H9 (cell line): Measurements from ENCODE around the gene RPN1. TPM values are rescaled to one million over a fixed set of nuclear protein-coding genes. Genes with fewer than 3 reads are reported as not detected.
A peak's percentile ranks its signal among the peaks of the same experiment; 100 is the strongest.

Source experiments
- DNase-seq: peaks from one replicate; pipeline ENCODE4 v3.0.0-alpha.2; 2017
- H2AFZ ChIP-seq: one replicate; pipeline ENCODE4 v1.6.1; 2013; ENCODE audit warnings: mild to moderate bottlenecking, low read length, control low read depth, moderate library complexity
- H2AK5ac ChIP-seq: 2 replicates; pipeline ENCODE4 v1.6.1; 2013; ENCODE audit warnings: low read length, control low read depth, mixed read lengths; ENCODE audit not compliant: insufficient read length
- H2BK120ac ChIP-seq: one replicate; pipeline ENCODE4 v1.6.1; 2013; ENCODE audit warnings: low read depth, mild to moderate bottlenecking, low read length, control low read depth, inconsistent platforms; ENCODE audit not compliant: poor library complexity, severe bottlenecking
- H2BK12ac ChIP-seq: 2 replicates; pipeline ENCODE4 v1.6.1; 2013; ENCODE audit warnings: low read length, control low read depth, mixed read lengths, low read depth; ENCODE audit not compliant: insufficient read length
- H2BK15ac ChIP-seq: 2 replicates; pipeline ENCODE4 v1.6.1; 2013; ENCODE audit warnings: low read depth, low read length, control low read depth
- H2BK20ac ChIP-seq: one replicate; pipeline ENCODE4 v1.6.1; 2013; ENCODE audit warnings: low read depth, mild to moderate bottlenecking, low read length, control low read depth, inconsistent platforms; ENCODE audit not compliant: poor library complexity, severe bottlenecking
- H2BK5ac ChIP-seq: 2 replicates; pipeline ENCODE4 v1.6.1; 2013; ENCODE audit warnings: low read length, control low read depth, mixed read lengths; ENCODE audit not compliant: insufficient read length
- H3K14ac ChIP-seq: 2 replicates; pipeline ENCODE4 v1.6.1; 2013; ENCODE audit warnings: low read length, control low read depth; ENCODE audit not compliant: insufficient read depth
- H3K18ac ChIP-seq: 2 replicates; pipeline ENCODE4 v1.6.1; 2013; ENCODE audit warnings: low read depth, mild to moderate bottlenecking, mixed read lengths, low read length, control low read depth; ENCODE audit not compliant: insufficient read length
- H3K23ac ChIP-seq: 2 replicates; pipeline ENCODE4 v1.6.1; 2013; ENCODE audit warnings: low read length, control low read depth, mixed read lengths, low read depth; ENCODE audit not compliant: insufficient read length
- H3K23me2 ChIP-seq: 2 replicates; pipeline ENCODE4 v1.6.1; 2013; ENCODE audit warnings: low read depth, mild to moderate bottlenecking, mixed read lengths, low read length, control low read depth; ENCODE audit not compliant: insufficient read length, poor library complexity, severe bottlenecking
- H3K27ac ChIP-seq: 2 replicates; pipeline ENCODE4 v1.5.1; 2013; ENCODE audit warnings: low read length, control low read depth, mixed read lengths, low read depth; ENCODE audit not compliant: insufficient read length
- H3K27me3 ChIP-seq: 2 replicates; pipeline ENCODE4 v1.6.1; 2013; ENCODE audit warnings: low read length, control low read depth, inconsistent platforms; ENCODE audit not compliant: insufficient read depth
- H3K4ac ChIP-seq: 2 replicates; pipeline ENCODE4 v1.6.1; 2013; ENCODE audit warnings: low read depth, mild to moderate bottlenecking, control low read depth, inconsistent platforms, low read length, moderate library complexity
- H3K4me1 ChIP-seq: 2 replicates; pipeline ENCODE4 v1.6.1; 2013; ENCODE audit warnings: low read length, control low read depth, inconsistent platforms; ENCODE audit not compliant: insufficient read depth
- H3K4me2 ChIP-seq: 2 replicates; pipeline ENCODE4 v1.6.1; 2013; ENCODE audit warnings: low read length, control low read depth, mixed read lengths; ENCODE audit not compliant: insufficient read length, insufficient read depth
- H3K56ac ChIP-seq: 2 replicates; pipeline ENCODE4 v1.6.1; 2013; ENCODE audit warnings: low read depth, mild to moderate bottlenecking, mixed read lengths, low read length, control low read depth; ENCODE audit not compliant: insufficient read length
- H3K79me1 ChIP-seq: 2 replicates; pipeline ENCODE4 v1.6.1; 2013; ENCODE audit warnings: low read depth, mild to moderate bottlenecking, moderate library complexity, low read length, control low read depth, inconsistent platforms; ENCODE audit not compliant: insufficient read depth, poor library complexity, severe bottlenecking
- H3K79me2 ChIP-seq: 2 replicates; pipeline ENCODE4 v1.6.1; 2013; ENCODE audit warnings: low read length, control low read depth, inconsistent platforms; ENCODE audit not compliant: insufficient read depth
- H3K9ac ChIP-seq: 2 replicates; pipeline ENCODE4 v1.6.1; 2013; ENCODE audit warnings: low read length, control low read depth, mixed read lengths; ENCODE audit not compliant: insufficient read length; ENCODE audit errors: extremely low read depth
- H3K9me3 ChIP-seq: one replicate; pipeline ENCODE4 v1.6.1; 2013; ENCODE audit warnings: low read depth, low read length, inconsistent platforms; ENCODE audit not compliant: control insufficient read depth
- H3T11ph ChIP-seq: one replicate; pipeline ENCODE4 v1.6.1; 2013; ENCODE audit warnings: mild to moderate bottlenecking, low read length, control low read depth, inconsistent platforms
- H4K20me1 ChIP-seq: one replicate; pipeline ENCODE4 v1.6.1; 2013; ENCODE audit not compliant: control insufficient read depth, insufficient read length, insufficient read depth
- H4K5ac ChIP-seq: 2 replicates; pipeline ENCODE4 v1.6.1; 2013; ENCODE audit warnings: low read depth, mild to moderate bottlenecking, mixed read lengths, low read length, control low read depth; ENCODE audit not compliant: insufficient read length
- H4K8ac ChIP-seq: replicated peaks from 2 replicates; pipeline ENCODE4 v1.6.1; 2013; ENCODE audit warnings: low read length, control low read depth, mixed read lengths, low read depth; ENCODE audit not compliant: insufficient read length
- H4K91ac ChIP-seq: 2 replicates; pipeline ENCODE4 v1.6.1; 2013; ENCODE audit warnings: low read depth, mild to moderate bottlenecking, moderate library complexity, mixed read lengths, low read length, control low read depth; ENCODE audit not compliant: insufficient read length
- H3K27ac Mint-ChIP-seq, 3 experiments: 2 replicates in 2 of 3; 3 replicates in 1 of 3; pipeline ENCODE4 v1.8.0; 2020 to 2021; ENCODE audit warnings: mixed read lengths in 3 of 3, mild to moderate bottlenecking in 1 of 3, moderate library complexity in 1 of 3
- H3K27me3 Mint-ChIP-seq: 2 replicates; pipeline ENCODE4 v1.8.0; 2021; ENCODE audit warnings: low read depth, mild to moderate bottlenecking, moderate library complexity, mixed read lengths
- H3K36me3 Mint-ChIP-seq, 3 experiments: 2 replicates in 2 of 3; 3 replicates in 1 of 3; pipeline ENCODE4 v1.8.0; 2020 to 2021; ENCODE audit warnings: low read depth in 3 of 3, mixed read lengths in 3 of 3; ENCODE audit not compliant: insufficient read depth in 1 of 3
- H3K4me1 Mint-ChIP-seq, 2 experiments: 2 replicates each; pipeline ENCODE4 v1.8.0; 2020; ENCODE audit warnings: mixed read lengths in 2 of 2
- H3K4me3 Mint-ChIP-seq, 2 experiments: 2 replicates in 1 of 2; 3 replicates in 1 of 2; pipeline ENCODE4 v1.8.0; 2020 to 2021; ENCODE audit warnings: mild to moderate bottlenecking in 2 of 2, mixed read lengths in 2 of 2, moderate library complexity in 1 of 2
- H3K9me3 Mint-ChIP-seq, 2 experiments: 2 replicates in 1 of 2; 3 replicates in 1 of 2; pipeline ENCODE4 v1.8.0; 2020; ENCODE audit warnings: mild to moderate bottlenecking in 2 of 2, mixed read lengths in 2 of 2, moderate library complexity in 1 of 2
- CTCF ChIP-seq: fragments of 200-600 bp; sonication (generic); conservative IDR thresholded peaks from 3 replicates; pipeline ENCODE4 v1.8.0; 2021; ENCODE audit warnings: antibody characterized with exemption, mild to moderate bottlenecking
- WGBS: extraction: QIAGEN DNeasy Blood & Tissue Kit; methylation state at CpG from one replicate; pipeline ENCODE4 v1.1.7; 2013; ENCODE audit warnings: missing lambda C conversion rate, low lambda C conversion rate, mixed read lengths; ENCODE audit not compliant: insufficient read length; ENCODE audit errors: extremely low coverage; 5-methylcytosine and 5-hydroxymethylcytosine counted together
- total RNA-seq: library from RNA; stranded (reverse); gene quantifications from 2 replicates; pipeline ENCODE4 v1.2.1, GENCODE V29; 2021

Gene RPN1
- total RNA-seq, 1 experiment from 2014 or later = 174 TPM

DNA sequence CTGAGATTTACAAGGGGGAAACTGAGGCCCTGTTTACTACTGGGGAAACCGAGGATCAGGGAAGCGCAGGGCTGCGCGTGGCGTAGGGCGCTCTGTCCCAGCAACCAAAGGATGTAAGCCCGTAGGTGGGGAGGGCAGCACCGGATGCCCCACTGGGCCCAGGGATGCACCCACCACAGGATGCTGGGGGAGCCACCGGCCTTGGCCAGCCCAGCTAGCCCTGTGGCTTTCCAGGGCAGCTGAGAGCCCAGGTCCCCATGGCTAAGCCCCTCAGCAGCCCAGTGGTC, 33.4 kb downstream of the RPN1 start:
- no peak overlapping the region for H3T11ph ChIP-seq
- no peak overlapping the region for H2BK120ac ChIP-seq
- H4K8ac ChIP-seq = no peak overlapping the region
- no peaks in the 10 kb centered on the region for H3K79me2 ChIP-seq
- no peaks in the 10 kb centered on the region; the same call in 1 of the 2 replicates for H3K4me1 ChIP-seq
- no peak overlapping the region for H2BK5ac ChIP-seq
- H2BK12ac ChIP-seq = no peak overlapping the region
- H3K4me1 Mint-ChIP-seq = peaks cover 11 to 13% of the 10 kb centered on the region in 2 experiments
- no CpG with 5 or more reads among the region's 9 CpGs for WGBS
- H3K27ac Mint-ChIP-seq = no peak overlapping the region
- no peak overlapping the region for H4K5ac ChIP-seq
- no peak overlapping the region for H3K56ac ChIP-seq
- H3K27ac ChIP-seq = no peak overlapping the region
- no peak overlapping the region for H2BK20ac ChIP-seq
- H3K4ac ChIP-seq = no peak overlapping the region
- no peak overlapping the region for H2AK5ac ChIP-seq
- H3K23me2 ChIP-seq = peaks cover 3% of the 10 kb centered on the region
- H2AFZ ChIP-seq = no peak overlapping the region
- H3K4me2 ChIP-seq = peak overlapping the region; percentile 23
- H3K23ac ChIP-seq = no peak overlapping the region
- H3K9ac ChIP-seq = no peak overlapping the region
- H3K18ac ChIP-seq = no peak overlapping the region
- no peak for TF ChIP-seq CTCF
- H3K9me3 Mint-ChIP-seq = no peaks in the 10 kb centered on the region
- DNase-seq = no peak
- no peaks in the 10 kb centered on the region for H3K9me3 ChIP-seq
- H3K36me3 Mint-ChIP-seq = peaks cover 23 to 38% (median 33%) of the 10 kb centered on the region in 3 experiments; a peak in 6 of 7 replicates
- no peaks in the 10 kb centered on the region for H3K79me1 ChIP-seq
- no peak overlapping the region for H2BK15ac ChIP-seq
- H4K20me1 ChIP-seq = no peaks in the 10 kb centered on the region
- no peak overlapping the region for H4K91ac ChIP-seq
- peak overlapping the region in 1 of 2 experiments; percentile 96; a peak in 2 of 5 replicates for H3K4me3 Mint-ChIP-seq
- H3K27me3 ChIP-seq = no peaks in the 10 kb centered on the region
- peak overlapping the region; percentile 42; the same call in 1 of the 2 replicates for H3K14ac ChIP-seq
- H3K27me3 Mint-ChIP-seq = no peaks in the 10 kb centered on the region; the same call in 1 of the 2 replicates
